ENCODE measurements around the gene AGAP1. TPM values are rescaled to one million over a fixed set of nuclear protein-coding genes. Genes with fewer than 3 reads are reported as not detected.

The AGAP1 gene
- polyA plus RNA-seq, 4 donors = 9.8 to 19.2 (median 15.5) TPM

- FAIRE-seq = no peak
- Histone ChIP-seq H3K27ac (ENCODE audit: low read depth in 1 of 3, low read length in 2 of 3) (no peak overlapping the region), H3K36me3 (ENCODE audit: control insufficient read depth in 3 of 3, insufficient read depth in 2 of 3, low read depth in 1 of 3, low read length in 3 of 3) (peaks cover 0 to 45% (median 0%) of the 10 kb centered on the region in 3 donors), H3K9me3 (ENCODE audit: control insufficient read depth in 2 of 2, insufficient read depth in 1 of 2, low read depth in 1 of 2, low read length in 1 of 2) (no peaks in the 10 kb centered on the region), H3K27me3 (ENCODE audit: control insufficient read depth in 3 of 3, insufficient read depth in 3 of 3, low read length in 3 of 3) (no peaks in the 10 kb centered on the region), H3K4me1 (ENCODE audit: control insufficient read depth in 3 of 3, insufficient read depth in 2 of 3, low read depth in 1 of 3, low read length in 2 of 3) (no peaks in the 10 kb centered on the region), H3K4me3 (ENCODE audit: low read depth in 1 of 3, low read length in 3 of 3) (no peak overlapping the region)
- no peak for DNase-seq
- WGBS, 3 donors = 86 to 93% (median 90%) methylated on average over 17 of the region's 17 CpGs
Measured at GRCh38 chr2:235727891-235728799, 234.3 kb downstream of the AGAP1 start.

- H3K4me3 ChIP-seq (ENCODE audit: low read depth in 1 of 3, low read length in 3 of 3) = no peak overlapping the region
- H3K9me3 ChIP-seq (ENCODE audit: control insufficient read depth in 2 of 2, insufficient read depth in 1 of 2, low read depth in 1 of 2, low read length in 1 of 2) = no peaks in the 10 kb centered on the region
- 78 to 82% (median 79%) methylated on average over 12 of the region's 12 CpGs for WGBS, 3 donors
- FAIRE-seq = no peak
- no peak overlapping the region for H3K27ac ChIP-seq (ENCODE audit: low read depth in 1 of 3, low read length in 2 of 3)
- peaks cover 0 to 39% (median 0%) of the 10 kb centered on the region in 3 donors for H3K36me3 ChIP-seq (ENCODE audit: control insufficient read depth in 3 of 3, insufficient read depth in 2 of 3, low read depth in 1 of 3, low read length in 3 of 3)
- no peak for DNase-seq
- H3K27me3 ChIP-seq (ENCODE audit: control insufficient read depth in 3 of 3, insufficient read depth in 3 of 3, low read length in 3 of 3) = no peaks in the 10 kb centered on the region
- H3K4me1 ChIP-seq (ENCODE audit: control insufficient read depth in 3 of 3, insufficient read depth in 2 of 3, low read depth in 1 of 3, low read length in 2 of 3) = no peaks in the 10 kb centered on the region
Measured at GRCh38 chr2:235728800-235729556, 235.1 kb downstream of the AGAP1 start.

GRCh38 chr2:235729557-235729947, 235.7 kb downstream of the AGAP1 start:
- DNase-seq = no peak
- Histone ChIP-seq H3K36me3 (ENCODE audit: control insufficient read depth in 3 of 3, insufficient read depth in 2 of 3, low read depth in 1 of 3, low read length in 3 of 3) (peaks cover 0 to 42% (median 0%) of the 10 kb centered on the region in 3 donors), H3K4me3 (ENCODE audit: low read depth in 1 of 3, low read length in 3 of 3) (no peak overlapping the region), H3K27ac (ENCODE audit: low read depth in 1 of 3, low read length in 2 of 3) (no peak overlapping the region), H3K4me1 (ENCODE audit: control insufficient read depth in 3 of 3, insufficient read depth in 2 of 3, low read depth in 1 of 3, low read length in 2 of 3) (no peaks in the 10 kb centered on the region), H3K9me3 (ENCODE audit: control insufficient read depth in 2 of 2, insufficient read depth in 1 of 2, low read depth in 1 of 2, low read length in 1 of 2) (no peaks in the 10 kb centered on the region), H3K27me3 (ENCODE audit: control insufficient read depth in 3 of 3, insufficient read depth in 3 of 3, low read length in 3 of 3) (no peaks in the 10 kb centered on the region)
- 71 to 90% (median 83%) methylated on average over 4 of the region's 4 CpGs for WGBS, 3 donors
- no peak for FAIRE-seq

- Histone ChIP-seq H3K36me3 (ENCODE audit: control insufficient read depth in 3 of 3, insufficient read depth in 2 of 3, low read depth in 1 of 3, low read length in 3 of 3) (peaks cover 0 to 43% (median 0%) of the 10 kb centered on the region in 3 donors), H3K27ac (ENCODE audit: low read depth in 1 of 3, low read length in 2 of 3) (no peak overlapping the region), H3K4me3 (ENCODE audit: low read depth in 1 of 3, low read length in 3 of 3) (no peak overlapping the region), H3K27me3 (ENCODE audit: control insufficient read depth in 3 of 3, insufficient read depth in 3 of 3, low read length in 3 of 3) (no peaks in the 10 kb centered on the region), H3K9me3 (ENCODE audit: control insufficient read depth in 2 of 2, insufficient read depth in 1 of 2, low read depth in 1 of 2, low read length in 1 of 2) (no peaks in the 10 kb centered on the region), H3K4me1 (ENCODE audit: control insufficient read depth in 3 of 3, insufficient read depth in 2 of 3, low read depth in 1 of 3, low read length in 2 of 3) (no peaks in the 10 kb centered on the region)
- WGBS, 3 donors = 83 to 85% (median 84%) methylated on average over 7 of the region's 7 CpGs
- no peak for FAIRE-seq
- no peak for DNase-seq
Measured at GRCh38 chr2:235730115-235730514, 236.3 kb downstream of the AGAP1 start.

- Histone ChIP-seq H3K36me3 (ENCODE audit: control insufficient read depth in 3 of 3, insufficient read depth in 2 of 3, low read depth in 1 of 3, low read length in 3 of 3) (peaks cover 0 to 46% (median 0%) of the 10 kb centered on the region in 3 donors), H3K9me3 (ENCODE audit: control insufficient read depth in 2 of 2, insufficient read depth in 1 of 2, low read depth in 1 of 2, low read length in 1 of 2) (no peaks in the 10 kb centered on the region), H3K27me3 (ENCODE audit: control insufficient read depth in 3 of 3, insufficient read depth in 3 of 3, low read length in 3 of 3) (no peaks in the 10 kb centered on the region), H3K27ac (ENCODE audit: low read depth in 1 of 3, low read length in 2 of 3) (no peak overlapping the region), H3K4me1 (ENCODE audit: control insufficient read depth in 3 of 3, insufficient read depth in 2 of 3, low read depth in 1 of 3, low read length in 2 of 3) (no peaks in the 10 kb centered on the region), H3K4me3 (ENCODE audit: low read depth in 1 of 3, low read length in 3 of 3) (no peak overlapping the region)
- FAIRE-seq (no peak), DNase-seq (no peak)
- 78 to 85% (median 81%) methylated on average over 3 of the region's 3 CpGs for WGBS, 3 donors
Measured at GRCh38 chr2:235733761-235734160, 239.9 kb downstream of the AGAP1 start.

- H3K36me3 ChIP-seq (ENCODE audit: control insufficient read depth in 3 of 3, insufficient read depth in 2 of 3, low read depth in 1 of 3, low read length in 3 of 3) = peaks cover 0 to 42% (median 0%) of the 10 kb centered on the region in 3 donors
- no peaks in the 10 kb centered on the region for H3K4me1 ChIP-seq (ENCODE audit: control insufficient read depth in 3 of 3, insufficient read depth in 2 of 3, low read depth in 1 of 3, low read length in 2 of 3)
- no peak overlapping the region for H3K27ac ChIP-seq (ENCODE audit: low read depth in 1 of 3, low read length in 2 of 3)
- WGBS, 3 donors = 82 to 88% (median 86%) methylated on average over 7 of the region's 7 CpGs
- DNase-seq = no peak
- no peaks in the 10 kb centered on the region for H3K27me3 ChIP-seq (ENCODE audit: control insufficient read depth in 3 of 3, insufficient read depth in 3 of 3, low read length in 3 of 3)
- H3K9me3 ChIP-seq (ENCODE audit: control insufficient read depth in 2 of 2, insufficient read depth in 1 of 2, low read depth in 1 of 2, low read length in 1 of 2) = no peaks in the 10 kb centered on the region
- H3K4me3 ChIP-seq (ENCODE audit: low read depth in 1 of 3, low read length in 3 of 3) = no peak overlapping the region
- no peak for FAIRE-seq
Measured at GRCh38 chr2:235734168-235734567, 240.3 kb downstream of the AGAP1 start.

- Histone ChIP-seq H3K36me3 (ENCODE audit: control insufficient read depth in 3 of 3, insufficient read depth in 2 of 3, low read depth in 1 of 3, low read length in 3 of 3) (peaks cover 0 to 41% (median 0%) of the 10 kb centered on the region in 3 donors), H3K27me3 (ENCODE audit: control insufficient read depth in 3 of 3, insufficient read depth in 3 of 3, low read length in 3 of 3) (no peaks in the 10 kb centered on the region), H3K4me1 (ENCODE audit: control insufficient read depth in 3 of 3, insufficient read depth in 2 of 3, low read depth in 1 of 3, low read length in 2 of 3) (no peaks in the 10 kb centered on the region), H3K9me3 (ENCODE audit: control insufficient read depth in 2 of 2, insufficient read depth in 1 of 2, low read depth in 1 of 2, low read length in 1 of 2) (no peaks in the 10 kb centered on the region), H3K27ac (ENCODE audit: low read depth in 1 of 3, low read length in 2 of 3) (no peak overlapping the region), H3K4me3 (ENCODE audit: low read depth in 1 of 3, low read length in 3 of 3) (no peak overlapping the region)
- DNase-seq = no peak
- 82 to 93% (median 91%) methylated on average over 21 of the region's 21 CpGs for WGBS, 3 donors
- FAIRE-seq = no peak
Measured at GRCh38 chr2:235734688-235735231, 240.9 kb downstream of the AGAP1 start.

- Histone ChIP-seq H3K4me1 (ENCODE audit: control insufficient read depth in 3 of 3, insufficient read depth in 2 of 3, low read depth in 1 of 3, low read length in 2 of 3) (no peaks in the 10 kb centered on the region), H3K36me3 (ENCODE audit: control insufficient read depth in 3 of 3, insufficient read depth in 2 of 3, low read depth in 1 of 3, low read length in 3 of 3) (peaks cover 0 to 49% (median 3%) of the 10 kb centered on the region in 3 donors), H3K9me3 (ENCODE audit: control insufficient read depth in 2 of 2, insufficient read depth in 1 of 2, low read depth in 1 of 2, low read length in 1 of 2) (no peaks in the 10 kb centered on the region), H3K27ac (ENCODE audit: low read depth in 1 of 3, low read length in 2 of 3) (no peak overlapping the region), H3K4me3 (ENCODE audit: low read depth in 1 of 3, low read length in 3 of 3) (no peak overlapping the region), H3K27me3 (ENCODE audit: control insufficient read depth in 3 of 3, insufficient read depth in 3 of 3, low read length in 3 of 3) (no peaks in the 10 kb centered on the region)
- WGBS, 3 donors = 89 to 96% (median 90%) methylated on average over 10 of the region's 10 CpGs
- DNase-seq = no peak
- FAIRE-seq = no peak
Measured at GRCh38 chr2:235737396-235737795, 243.6 kb downstream of the AGAP1 start.
